Liver (tissue), 9 donors: ENCODE results near the gene BPIFB1. TPM values are rescaled to one million over a fixed set of nuclear protein-coding genes. Genes with fewer than 3 reads are reported as not detected.

Experiments
- DNase-seq: peaks from one replicate; pipeline ENCODE4 v3.0.0-alpha.2; 2017; ENCODE audit warnings: low spot score
- H3K27ac ChIP-seq, 2 donors: one replicate each; pipeline ENCODE4 v1.7.0; 2013; ENCODE audit warnings: inconsistent platforms in 2 of 2, low read length in 2 of 2, control low read depth in 1 of 2, low read depth in 1 of 2, mild to moderate bottlenecking in 1 of 2
- H3K27me3 ChIP-seq, 4 donors: one replicate each; pipeline versions ENCODE4 v1.6.1 to v1.7.0; 2013; ENCODE audit warnings: low read length in 3 of 4, inconsistent platforms in 1 of 4, mild to moderate bottlenecking in 1 of 4, moderate library complexity in 1 of 4; ENCODE audit not compliant: control insufficient read depth in 4 of 4, insufficient read depth in 4 of 4
- H3K36me3 ChIP-seq, 4 donors: one replicate each; pipeline versions ENCODE4 v1.6.1 to v1.7.0; 2013; ENCODE audit warnings: low read length in 3 of 4, mild to moderate bottlenecking in 3 of 4, low read depth in 1 of 4, moderate library complexity in 1 of 4; ENCODE audit not compliant: control insufficient read depth in 4 of 4, insufficient read depth in 3 of 4
- H3K4me1 ChIP-seq, 4 donors: one replicate each; pipeline versions ENCODE4 v1.6.1 to v1.7.0; 2013; ENCODE audit warnings: low read length in 3 of 4, mild to moderate bottlenecking in 3 of 4, moderate library complexity in 1 of 4; ENCODE audit not compliant: control insufficient read depth in 4 of 4, insufficient read depth in 4 of 4
- H3K4me3 ChIP-seq, 3 donors: one replicate each; pipeline versions ENCODE4 v1.6.1 to v1.7.0; 2013; ENCODE audit warnings: low read length in 3 of 3, control low read depth in 1 of 3, low read depth in 1 of 3, mild to moderate bottlenecking in 1 of 3
- H3K9ac ChIP-seq, 2 donors: one replicate each; pipeline ENCODE4 v1.7.0; 2013; ENCODE audit warnings: low read length in 2 of 2, mild to moderate bottlenecking in 2 of 2, moderate library complexity in 2 of 2, control low read depth in 1 of 2, low read depth in 1 of 2
- H3K9me3 ChIP-seq, 4 donors: one replicate each; pipeline versions ENCODE4 v1.6.1 to v1.7.0; 2013; ENCODE audit warnings: low read length in 3 of 4; ENCODE audit not compliant: control insufficient read depth in 4 of 4
- CTCF ChIP-seq: fragments of 150-350 bp; IDR thresholded peaks from 2 replicates; pipeline ENCODE4 v1.5.1; 2017; ENCODE audit warnings: improper control_type of control experiment, low read depth, low read length; ENCODE audit not compliant: missing input control
- EGR1 ChIP-seq, 2 donors: IDR thresholded peaks; 2 replicates each; pipeline ENCODE4 v1.6.1; 2016 to 2018; ENCODE audit warnings: antibody characterized with exemption in 2 of 2, low read depth in 2 of 2
- FOXA1 ChIP-seq: IDR thresholded peaks from 2 replicates; pipeline ENCODE4 v1.6.1; 2016; ENCODE audit warnings: antibody characterized with exemption
- FOXA2 ChIP-seq: IDR thresholded peaks from 2 replicates; pipeline ENCODE4 v1.6.1; 2016; ENCODE audit warnings: antibody characterized with exemption
- GABPA ChIP-seq, 2 donors: IDR thresholded peaks in 1 of 2; conservative IDR thresholded peaks in 1 of 2; 2 replicates each; pipeline ENCODE4 v1.6.1; 2016; ENCODE audit warnings: antibody characterized with exemption in 2 of 2, mild to moderate bottlenecking in 1 of 2, moderate library complexity in 1 of 2
- HNF4A ChIP-seq, 2 donors: conservative IDR thresholded peaks; 2 replicates each; pipeline ENCODE4 v1.6.1; 2016; ENCODE audit warnings: antibody characterized with exemption in 2 of 2, mild to moderate bottlenecking in 2 of 2
- HNF4G ChIP-seq: IDR thresholded peaks from 2 replicates; pipeline ENCODE4 v1.6.1; 2016; ENCODE audit warnings: antibody characterized with exemption
- MAX ChIP-seq: IDR thresholded peaks from 2 replicates; pipeline ENCODE4 v1.6.1; 2016; ENCODE audit warnings: antibody characterized with exemption
- NR2F2 ChIP-seq: IDR thresholded peaks from 2 replicates; pipeline ENCODE4 v1.6.1; 2016; ENCODE audit warnings: antibody characterized with exemption
- RAD21 ChIP-seq, 2 donors: IDR thresholded peaks; 2 replicates each; pipeline ENCODE4 v1.6.1; 2016; ENCODE audit warnings: antibody characterized with exemption in 2 of 2, mild to moderate bottlenecking in 2 of 2
- RXRA ChIP-seq, 2 donors: IDR thresholded peaks; 2 replicates each; pipeline ENCODE4 v1.6.1; 2017 to 2018; ENCODE audit warnings: antibody characterized with exemption in 2 of 2, mild to moderate bottlenecking in 1 of 2
- SP1 ChIP-seq: IDR thresholded peaks from 2 replicates; pipeline ENCODE4 v1.6.1; 2018; ENCODE audit warnings: antibody characterized with exemption, mild to moderate bottlenecking
- TAF1 ChIP-seq: conservative IDR thresholded peaks from 2 replicates; pipeline ENCODE4 v1.6.1; 2016; ENCODE audit warnings: antibody characterized with exemption, mild to moderate bottlenecking
- YY1 ChIP-seq: IDR thresholded peaks from 2 replicates; pipeline ENCODE4 v1.6.1; 2016; ENCODE audit warnings: antibody characterized with exemption, mild to moderate bottlenecking
- ZBTB33 ChIP-seq: IDR thresholded peaks from 2 replicates; pipeline ENCODE4 v1.6.1; 2016; ENCODE audit warnings: antibody characterized with exemption
- WGBS: extraction: QIAGEN DNeasy Blood & Tissue Kit; methylation state at CpG from one replicate; pipeline ENCODE4 v1.1.7; 2013; 5-methylcytosine and 5-hydroxymethylcytosine counted together
- polyA plus RNA-seq, 2 donors: library from polyadenylated mRNA; stranded (reverse) in 1 of 2; unstranded in 1 of 2; fragments of 200-250 nt in 1 of 2; fragments of >200 nt in 1 of 2; fragmentation: Nextera tagmentation in 1 of 2; extraction: Ambion mirVana in 1 of 2; gene quantifications; one replicate each; pipeline versions ENCODE4 v1.2.1 to v1.2.3, GENCODE V29; 2013 to 2015
- total RNA-seq, 2 donors: library from RNA; depleted of rRNA; stranded (reverse); fragments of >200 nt; gene quantifications; one replicate each; pipeline ENCODE4 v1.2.3, GENCODE V29; 2014
- TF ChIP-seq, protein P1 (sequence below): IDR thresholded peaks from 2 replicates; pipeline ENCODE4 v1.6.1; 2016; ENCODE audit warnings: antibody characterized with exemption, mild to moderate bottlenecking
- TF ChIP-seq, protein P2 (sequence below): IDR thresholded peaks from 2 replicates; pipeline ENCODE4 v1.6.1; 2016; ENCODE audit warnings: antibody characterized with exemption
- donor health status: healthy.
- donor health status: healthy.
- donor health status: healthy.
- donor health status: healthy.
- donor health status: healthy.

The BPIFB1 gene
- total and polyA plus RNA-seq, 4 donors: 0.08 to 0.13 TPM; not detected in 2

GRCh38 chr20:33299111-33299603 is 16.1 kb downstream of the BPIFB1 start:
- TF ChIP-seq HNF4A (conservative IDR thresholded peaks at IDR 0.05) (no peak), GABPA (IDR thresholded peaks at IDR 0.05 in 1 of 2, conservative IDR thresholded peaks at IDR 0.05 in 1 of 2) (no peak), TAF1 (no peak), FOXA2 (no peak), ZBTB33 (no peak), CTCF (peak; percentile 75), NR2F2 (no peak), RAD21 (IDR thresholded peaks at IDR 0.05) (peak; percentile 75 to 85)
- TF ChIP-seq, protein P1, sequence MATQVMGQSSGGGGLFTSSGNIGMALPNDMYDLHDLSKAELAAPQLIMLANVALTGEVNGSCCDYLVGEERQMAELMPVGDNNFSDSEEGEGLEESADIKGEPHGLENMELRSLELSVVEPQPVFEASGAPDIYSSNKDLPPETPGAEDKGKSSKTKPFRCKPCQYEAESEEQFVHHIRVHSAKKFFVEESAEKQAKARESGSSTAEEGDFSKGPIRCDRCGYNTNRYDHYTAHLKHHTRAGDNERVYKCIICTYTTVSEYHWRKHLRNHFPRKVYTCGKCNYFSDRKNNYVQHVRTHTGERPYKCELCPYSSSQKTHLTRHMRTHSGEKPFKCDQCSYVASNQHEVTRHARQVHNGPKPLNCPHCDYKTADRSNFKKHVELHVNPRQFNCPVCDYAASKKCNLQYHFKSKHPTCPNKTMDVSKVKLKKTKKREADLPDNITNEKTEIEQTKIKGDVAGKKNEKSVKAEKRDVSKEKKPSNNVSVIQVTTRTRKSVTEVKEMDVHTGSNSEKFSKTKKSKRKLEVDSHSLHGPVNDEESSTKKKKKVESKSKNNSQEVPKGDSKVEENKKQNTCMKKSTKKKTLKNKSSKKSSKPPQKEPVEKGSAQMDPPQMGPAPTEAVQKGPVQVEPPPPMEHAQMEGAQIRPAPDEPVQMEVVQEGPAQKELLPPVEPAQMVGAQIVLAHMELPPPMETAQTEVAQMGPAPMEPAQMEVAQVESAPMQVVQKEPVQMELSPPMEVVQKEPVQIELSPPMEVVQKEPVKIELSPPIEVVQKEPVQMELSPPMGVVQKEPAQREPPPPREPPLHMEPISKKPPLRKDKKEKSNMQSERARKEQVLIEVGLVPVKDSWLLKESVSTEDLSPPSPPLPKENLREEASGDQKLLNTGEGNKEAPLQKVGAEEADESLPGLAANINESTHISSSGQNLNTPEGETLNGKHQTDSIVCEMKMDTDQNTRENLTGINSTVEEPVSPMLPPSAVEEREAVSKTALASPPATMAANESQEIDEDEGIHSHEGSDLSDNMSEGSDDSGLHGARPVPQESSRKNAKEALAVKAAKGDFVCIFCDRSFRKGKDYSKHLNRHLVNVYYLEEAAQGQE: no peak
- H3K27me3 ChIP-seq: no peaks in the 10 kb centered on the region
- no peak overlapping the region for H3K4me3 ChIP-seq
- no peak overlapping the region for H3K9ac ChIP-seq
- peaks cover 0 to 2% (median 0%) of the 10 kb centered on the region in 4 donors for H3K4me1 ChIP-seq
- peak; percentile 76 for DNase-seq
- H3K9me3 ChIP-seq: no peaks in the 10 kb centered on the region
- no peaks in the 10 kb centered on the region for H3K36me3 ChIP-seq
- H3K27ac ChIP-seq: no peak overlapping the region
- 16% methylated on average over 24 of the region's 24 CpGs for WGBS

DNA sequence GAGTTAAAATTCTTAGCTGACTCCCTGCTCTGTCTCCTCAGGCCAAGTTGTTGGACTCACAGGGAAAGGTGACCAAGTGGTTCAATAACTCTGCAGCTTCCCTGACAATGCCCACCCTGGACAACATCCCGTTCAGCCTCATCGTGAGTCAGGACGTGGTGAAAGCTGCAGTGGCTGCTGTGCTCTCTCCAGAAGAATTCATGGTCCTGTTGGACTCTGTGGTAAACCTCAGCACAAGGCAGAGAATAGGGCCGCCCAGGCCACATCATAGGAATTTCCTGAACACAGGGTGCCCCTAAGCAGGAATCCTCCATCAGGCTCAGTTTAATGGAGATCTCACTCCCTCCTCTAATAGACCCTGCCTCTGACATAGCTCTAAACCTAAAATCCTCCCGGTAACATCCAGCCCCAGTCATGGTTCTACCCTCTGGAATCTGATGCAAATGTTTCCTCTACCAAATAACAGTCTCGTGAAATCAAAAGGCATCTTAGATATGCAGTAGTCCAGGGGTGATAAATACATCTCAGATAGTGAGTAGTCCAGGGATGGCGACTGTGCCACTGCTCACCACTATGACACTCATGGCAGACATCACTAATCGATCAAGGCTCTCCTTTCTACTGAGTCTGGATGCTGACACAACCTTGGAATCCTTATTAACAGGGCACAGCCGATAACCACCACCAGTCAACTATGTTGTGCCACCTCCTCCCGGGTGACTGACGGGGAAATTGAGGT is 18.3 kb downstream of the BPIFB1 start:
- no peaks in the 10 kb centered on the region for H3K9me3 ChIP-seq
- H3K9ac ChIP-seq: no peak overlapping the region
- H3K27me3 ChIP-seq: no peaks in the 10 kb centered on the region
- no peaks in the 10 kb centered on the region for H3K36me3 ChIP-seq
- peaks cover 0 to 2% (median 0%) of the 10 kb centered on the region in 4 donors for H3K4me1 ChIP-seq
- no peak for TF ChIP-seq NR2F2
- TF ChIP-seq GABPA (IDR thresholded peaks at IDR 0.05 in 1 of 2, conservative IDR thresholded peaks at IDR 0.05 in 1 of 2): no peak
- no peak for TF ChIP-seq RAD21 (IDR thresholded peaks at IDR 0.05)
- TF ChIP-seq, protein P2, sequence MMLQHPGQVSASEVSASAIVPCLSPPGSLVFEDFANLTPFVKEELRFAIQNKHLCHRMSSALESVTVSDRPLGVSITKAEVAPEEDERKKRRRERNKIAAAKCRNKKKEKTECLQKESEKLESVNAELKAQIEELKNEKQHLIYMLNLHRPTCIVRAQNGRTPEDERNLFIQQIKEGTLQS: no peak
- no peak for TF ChIP-seq MAX
- no peak for TF ChIP-seq YY1
- no peak for TF ChIP-seq EGR1 (IDR thresholded peaks at IDR 0.05; ENCODE audit: low read depth in 2 of 2)
- TF ChIP-seq RXRA (IDR thresholded peaks at IDR 0.05): no peak
- no peak for TF ChIP-seq SP1
- TF ChIP-seq FOXA2: no peak
- TF ChIP-seq FOXA1: no peak
- TF ChIP-seq HNF4G: no peak
- TF ChIP-seq CTCF: no peak
- no peak for DNase-seq
- 78% methylated on average over 11 of the region's 11 CpGs for WGBS
- H3K27ac ChIP-seq: no peak overlapping the region
- no peak overlapping the region for H3K4me3 ChIP-seq
